Keratinocyte (primary cell): ENCODE results near the gene MOG.

ENCODE experiments used
- CTCF ChIP-seq, 3 experiments: IDR thresholded peaks in 1 of 3; conservative IDR thresholded peaks in 1 of 3; optimal IDR thresholded peaks in 1 of 3; 2 replicates in 2 of 3; 3 replicates in 1 of 3; pipeline versions ENCODE3 to v1.5.1; 2011; ENCODE audit warnings: low read length in 3 of 3, mild to moderate bottlenecking in 3 of 3, moderate library complexity in 2 of 3, control low read depth in 1 of 3, inconsistent platforms in 1 of 3; ENCODE audit not compliant: insufficient read depth in 2 of 3; ENCODE audit errors: extremely low read depth in 1 of 3
- EZH2 ChIP-seq: IDR thresholded peaks from one replicate; pipeline ENCODE4 v1.6.1; 2012; ENCODE audit warnings: inconsistent platforms, mild to moderate bottlenecking, low read length, moderate library complexity

- TF ChIP-seq CTCF (optimal IDR thresholded peaks at IDR 0.05 in 1 of 3, IDR thresholded peaks at IDR 0.05 in 1 of 3, conservative IDR thresholded peaks at IDR 0.05 in 1 of 3; ENCODE audit: extremely low read depth in 1 of 3, insufficient read depth in 2 of 3, low read length in 3 of 3) (peak in 1 of 3 experiments; percentile 54), EZH2 (no peak)
Measured at GRCh38 chr6:29720863-29721262, 64.0 kb downstream of the MOG start.
